Activated CD4-positive, alpha-beta memory T cell treated with anti-CD3 and anti-CD28 coated beads, Interleukin-2, amount 10 ng/mL, durations not matched to agents 7 days and 5 days (primary cell): Measurements from ENCODE around the gene MOGAT1. TPM values are rescaled to one million over a fixed set of nuclear protein-coding genes. Genes with fewer than 3 reads are reported as not detected.

Source experiments
- CTCF ChIA-PET: fragments of 350-600 bp; sonication (Branson Sonifier 250); formaldehyde crosslinking; loops from one replicate; lab custom pipeline; 2021; ENCODE audit warnings: antibody characterized with exemption, inconsistent platforms; lab: Charles Lee
- POLR2A ChIA-PET: fragments of 350-600 bp; sonication (Branson Sonifier 250); formaldehyde crosslinking; loops from one replicate; lab custom pipeline; 2021; ENCODE audit warnings: antibody characterized with exemption; lab: Charles Lee
- DNase-seq: peaks from one replicate; pipeline ENCODE4 v3.0.0-alpha.2; 2020
- H3K27ac Mint-ChIP-seq: one replicate; pipeline ENCODE4 v1.8.0; 2021; ENCODE audit warnings: mild to moderate bottlenecking, mixed read lengths
- H3K27me3 Mint-ChIP-seq: one replicate; pipeline ENCODE4 v1.8.0; 2021; ENCODE audit warnings: mixed read lengths
- H3K36me3 Mint-ChIP-seq: one replicate; pipeline ENCODE4 v1.8.0; 2021; ENCODE audit warnings: low read depth, mixed read lengths
- H3K4me1 Mint-ChIP-seq: one replicate; pipeline ENCODE4 v1.8.0; 2021; ENCODE audit warnings: mixed read lengths
- H3K4me3 Mint-ChIP-seq: one replicate; pipeline ENCODE4 v1.8.0; 2021; ENCODE audit warnings: mild to moderate bottlenecking, mixed read lengths
- H3K9me3 Mint-ChIP-seq: one replicate; pipeline ENCODE4 v1.8.0; 2021; ENCODE audit warnings: mixed read lengths
- total RNA-seq, 2 experiments: library from RNA; stranded (reverse); gene quantifications; one replicate each; pipeline ENCODE4 v1.2.3, GENCODE V29; 2021

MOGAT1 gene
- total RNA-seq, 2 experiments from 2014 or later = not detected

DNA sequence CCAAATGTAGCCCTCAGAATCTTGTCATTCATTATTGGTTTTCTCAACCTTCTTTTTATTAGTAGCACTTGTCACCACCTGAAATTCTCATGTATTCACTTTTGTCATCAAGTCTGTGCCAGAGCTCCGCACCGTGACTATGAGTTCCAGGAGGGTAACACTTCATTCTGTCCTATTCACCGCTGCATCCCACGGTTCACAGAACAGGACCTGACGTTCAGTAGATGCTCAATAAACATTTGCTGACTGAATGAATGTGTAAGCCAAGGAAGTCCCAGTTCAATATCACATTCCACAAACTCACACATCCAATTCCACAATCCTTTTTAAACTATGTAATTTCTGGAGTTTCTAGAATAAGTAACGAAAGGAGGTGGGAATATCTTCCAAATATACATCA lies 65.5 kb downstream of the MOGAT1 start:
- CTCF ChIA-PET = interaction anchor here (1.5 kb wide), 1 partner anchor 29 kb away, joined by 4 read pairs; no protein-coding TSS in a partner anchor
- POLR2A ChIA-PET = no interaction called here

GRCh38 chr2:222738312-222738711 lies 66.9 kb downstream of the MOGAT1 start:
- Mint-ChIP-seq H3K36me3 (peaks cover 6% of the 10 kb centered on the region), H3K27ac (no peak overlapping the region), H3K4me1 (peaks cover 20% of the 10 kb centered on the region), H3K4me3 (no peak overlapping the region), H3K9me3 (peaks cover 5% of the 10 kb centered on the region), H3K27me3 (peaks cover 39% of the 10 kb centered on the region)
- no peak for DNase-seq
- POLR2A ChIA-PET = no interaction called here
- CTCF ChIA-PET = interaction anchor here (1.5 kb wide), 1 partner anchor 31 kb away, joined by 4 read pairs; no protein-coding TSS in a partner anchor

More for the DNA sequence above, 65.5 kb downstream of the MOGAT1 start:
- Mint-ChIP-seq H3K4me3 (no peak overlapping the region), H3K36me3 (peaks cover 6% of the 10 kb centered on the region), H3K27ac (no peak overlapping the region), H3K9me3 (peaks cover 5% of the 10 kb centered on the region), H3K4me1 (peaks cover 18% of the 10 kb centered on the region), H3K27me3 (peaks cover 45% of the 10 kb centered on the region)
- DNase-seq = no peak

GRCh38 chr2:222738809-222739208 lies 67.4 kb downstream of the MOGAT1 start:
- no peak overlapping the region for H3K4me3 Mint-ChIP-seq
- no peak overlapping the region for H3K27ac Mint-ChIP-seq
- H3K4me1 Mint-ChIP-seq = peaks cover 25% of the 10 kb centered on the region
- ChIA-PET POLR2A (no interaction called here), CTCF (no interaction called here)
- peak; percentile 33 for DNase-seq
- peaks cover 41% of the 10 kb centered on the region for H3K27me3 Mint-ChIP-seq
- H3K9me3 Mint-ChIP-seq = peaks cover 5% of the 10 kb centered on the region
- H3K36me3 Mint-ChIP-seq = peaks cover 6% of the 10 kb centered on the region

GRCh38 chr2:222739939-222740338 lies 68.5 kb downstream of the MOGAT1 start:
- Mint-ChIP-seq H3K4me3 (no peak overlapping the region), H3K36me3 (peaks cover 6% of the 10 kb centered on the region), H3K4me1 (peaks cover 22% of the 10 kb centered on the region), H3K9me3 (peaks cover 5% of the 10 kb centered on the region), H3K27me3 (peaks cover 41% of the 10 kb centered on the region), H3K27ac (no peak overlapping the region)
- ChIA-PET CTCF (interaction anchor here (0.6 kb wide), 1 partner anchor 23 kb away, joined by 3 read pairs; no protein-coding TSS in a partner anchor), POLR2A (no interaction called here)
- no peak for DNase-seq

DNA sequence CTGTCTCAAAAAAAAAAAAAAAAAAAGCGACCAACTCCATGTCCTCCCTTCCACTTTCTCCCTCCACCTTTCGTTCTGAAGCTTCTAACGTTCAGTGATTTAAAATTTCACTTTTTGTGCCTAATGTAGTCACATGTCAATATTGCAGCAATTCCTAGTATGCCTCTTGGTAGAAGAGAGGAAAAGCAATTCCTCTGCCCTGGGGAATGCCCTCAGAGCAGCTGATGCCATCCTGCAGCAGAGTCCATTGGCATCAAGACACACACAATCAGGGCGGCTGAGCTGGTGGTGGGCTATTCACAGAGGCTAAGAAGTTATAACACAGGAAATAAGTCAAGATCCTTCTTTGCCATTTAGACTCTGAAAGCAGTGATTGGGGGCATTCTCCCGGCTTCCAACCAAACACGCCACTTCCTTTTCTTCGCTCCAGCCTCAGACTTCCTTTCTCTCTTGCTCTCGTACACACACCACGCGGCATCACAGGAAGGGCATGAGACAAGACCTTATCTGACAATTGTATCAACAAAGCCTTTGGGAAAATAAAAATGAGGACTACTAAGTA lies 71.9 kb downstream of the MOGAT1 start:
- Mint-ChIP-seq H3K4me1 (peaks cover 29% of the 10 kb centered on the region), H3K36me3 (peaks cover 6% of the 10 kb centered on the region), H3K27ac (no peak overlapping the region), H3K9me3 (peaks cover 5% of the 10 kb centered on the region), H3K4me3 (no peak overlapping the region), H3K27me3 (peaks cover 16% of the 10 kb centered on the region)
- no peak for DNase-seq
- ChIA-PET POLR2A (no interaction called here), CTCF (no interaction called here)

DNA sequence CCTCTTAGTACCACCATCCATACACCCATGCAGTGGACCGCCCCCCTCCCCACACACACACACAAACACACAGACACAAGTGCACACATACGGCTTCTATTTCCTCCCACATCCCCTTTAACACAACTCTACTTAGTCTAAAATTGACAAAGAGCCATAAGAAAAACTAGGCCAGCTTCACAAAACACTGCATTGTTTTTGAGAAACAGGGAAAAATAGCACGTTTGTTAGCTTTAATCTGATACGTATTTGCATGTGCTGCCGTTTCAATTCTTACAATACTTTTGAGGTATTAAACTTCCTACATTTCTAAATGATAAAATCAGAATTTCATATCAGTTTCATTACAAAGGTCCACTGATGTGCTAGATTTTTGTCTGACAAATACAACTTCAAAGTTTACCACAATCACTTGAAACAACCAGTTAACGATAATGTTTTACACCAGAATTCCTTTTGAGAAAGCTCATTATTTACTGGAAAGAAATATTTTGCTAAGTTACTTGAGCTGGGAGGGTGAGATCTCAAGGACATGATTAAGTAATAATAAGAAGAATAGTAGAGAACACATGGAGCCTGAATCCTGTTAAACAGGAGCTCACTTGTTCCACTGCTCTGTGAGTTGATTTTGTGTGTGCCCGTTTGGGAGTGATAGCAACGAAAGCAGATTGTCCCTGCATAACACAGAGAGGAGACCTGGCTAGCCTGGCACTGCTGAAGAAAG lies 74.5 kb downstream of the MOGAT1 start:
- POLR2A ChIA-PET = no interaction called here
- DNase-seq = no peak
- no peaks in the 10 kb centered on the region for H3K36me3 Mint-ChIP-seq
- no peak overlapping the region for H3K4me3 Mint-ChIP-seq
- H3K27ac Mint-ChIP-seq = no peak overlapping the region
- H3K27me3 Mint-ChIP-seq = peaks cover 5% of the 10 kb centered on the region
- CTCF ChIA-PET = interaction anchor here (0.9 kb wide), 1 partner anchor 39 kb away, joined by 3 read pairs; no protein-coding TSS in a partner anchor
- no peaks in the 10 kb centered on the region for H3K9me3 Mint-ChIP-seq
- peaks cover 20% of the 10 kb centered on the region for H3K4me1 Mint-ChIP-seq

DNA sequence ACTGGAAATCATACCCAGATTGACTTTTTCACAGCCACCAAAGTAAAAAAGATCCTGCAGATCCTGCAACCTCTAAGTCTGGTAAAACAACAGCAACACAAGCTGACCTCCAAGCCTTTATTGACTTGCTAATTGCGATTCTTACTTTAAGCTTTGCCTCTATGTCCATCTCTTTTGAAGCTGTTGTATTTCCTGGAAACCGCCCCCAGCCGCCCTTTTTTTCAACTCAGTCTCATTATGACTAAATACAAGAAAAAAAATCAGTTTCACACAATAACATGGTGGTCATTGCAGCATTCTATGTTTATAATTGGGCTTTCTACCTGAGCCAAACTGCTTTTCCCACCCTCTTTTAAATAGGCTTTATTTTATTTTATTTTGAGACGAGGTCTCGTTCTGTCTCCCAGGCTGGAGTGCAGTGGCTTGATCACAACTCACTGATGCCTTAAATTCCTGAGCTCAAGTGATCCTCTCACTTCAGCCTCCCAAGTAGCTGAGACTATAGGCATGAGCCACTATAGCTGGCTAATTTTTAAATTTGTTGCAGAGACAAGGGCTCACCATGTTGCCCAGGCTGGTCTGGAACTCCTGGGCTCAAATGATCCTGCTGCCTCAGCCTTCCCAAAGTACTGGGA lies 76.2 kb downstream of the MOGAT1 start:
- Mint-ChIP-seq H3K36me3 (no peaks in the 10 kb centered on the region), H3K4me3 (no peak overlapping the region), H3K4me1 (peaks cover 26% of the 10 kb centered on the region), H3K9me3 (no peaks in the 10 kb centered on the region), H3K27ac (no peak overlapping the region), H3K27me3 (peaks cover 6% of the 10 kb centered on the region)
- CTCF ChIA-PET = interaction anchor here (0.9 kb wide), 1 partner anchor 40 kb away, joined by 4 read pairs; no protein-coding TSS in a partner anchor
- POLR2A ChIA-PET = no interaction called here
- DNase-seq = peak; percentile 26

DNA sequence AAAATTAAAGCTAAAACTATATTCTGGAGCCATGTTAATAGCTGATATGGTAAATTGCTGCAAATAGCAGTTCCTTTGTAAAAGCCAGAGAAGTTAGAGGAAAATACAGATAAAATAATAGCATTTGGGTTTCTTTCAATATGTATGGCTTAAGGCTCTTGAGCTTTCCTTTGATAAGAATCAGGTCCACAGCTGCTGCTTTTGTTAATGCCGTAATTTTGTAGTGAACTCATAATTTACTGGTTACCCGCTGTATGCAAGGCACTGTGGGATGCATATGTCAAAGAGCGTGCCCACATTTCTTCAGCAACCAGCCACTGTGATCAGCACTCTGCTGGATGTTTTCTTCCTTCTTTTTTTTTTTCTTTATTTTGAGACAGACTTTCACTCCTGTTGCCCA lies 79.1 kb downstream of the MOGAT1 start:
- Mint-ChIP-seq H3K4me3 (no peak overlapping the region), H3K9me3 (no peaks in the 10 kb centered on the region)
- POLR2A ChIA-PET = interaction anchor here (0.7 kb wide), 1 partner anchor 37 kb away, joined by 4 read pairs; no protein-coding TSS in a partner anchor

GRCh38 chr2:222751238-222751637 lies 79.8 kb downstream of the MOGAT1 start:
- no peaks in the 10 kb centered on the region for H3K9me3 Mint-ChIP-seq
- DNase-seq = no peak
- no peaks in the 10 kb centered on the region for H3K36me3 Mint-ChIP-seq
- H3K4me3 Mint-ChIP-seq = no peak overlapping the region
- CTCF ChIA-PET = interaction anchor here (2.8 kb wide), 1 partner anchor 44 kb away, joined by 12 read pairs; no protein-coding TSS in a partner anchor
- POLR2A ChIA-PET = no interaction called here
- H3K27me3 Mint-ChIP-seq = peaks cover 6% of the 10 kb centered on the region
- H3K4me1 Mint-ChIP-seq = peaks cover 22% of the 10 kb centered on the region
- no peak overlapping the region for H3K27ac Mint-ChIP-seq

More for the DNA sequence above, 79.1 kb downstream of the MOGAT1 start:
- no peak for DNase-seq
- CTCF ChIA-PET = interaction anchor here (2.8 kb wide), 1 partner anchor 43 kb away, joined by 12 read pairs; no protein-coding TSS in a partner anchor
- peaks cover 22% of the 10 kb centered on the region for H3K4me1 Mint-ChIP-seq
- H3K27ac Mint-ChIP-seq = no peak overlapping the region
- no peaks in the 10 kb centered on the region for H3K36me3 Mint-ChIP-seq
- H3K27me3 Mint-ChIP-seq = peaks cover 5% of the 10 kb centered on the region

DNA sequence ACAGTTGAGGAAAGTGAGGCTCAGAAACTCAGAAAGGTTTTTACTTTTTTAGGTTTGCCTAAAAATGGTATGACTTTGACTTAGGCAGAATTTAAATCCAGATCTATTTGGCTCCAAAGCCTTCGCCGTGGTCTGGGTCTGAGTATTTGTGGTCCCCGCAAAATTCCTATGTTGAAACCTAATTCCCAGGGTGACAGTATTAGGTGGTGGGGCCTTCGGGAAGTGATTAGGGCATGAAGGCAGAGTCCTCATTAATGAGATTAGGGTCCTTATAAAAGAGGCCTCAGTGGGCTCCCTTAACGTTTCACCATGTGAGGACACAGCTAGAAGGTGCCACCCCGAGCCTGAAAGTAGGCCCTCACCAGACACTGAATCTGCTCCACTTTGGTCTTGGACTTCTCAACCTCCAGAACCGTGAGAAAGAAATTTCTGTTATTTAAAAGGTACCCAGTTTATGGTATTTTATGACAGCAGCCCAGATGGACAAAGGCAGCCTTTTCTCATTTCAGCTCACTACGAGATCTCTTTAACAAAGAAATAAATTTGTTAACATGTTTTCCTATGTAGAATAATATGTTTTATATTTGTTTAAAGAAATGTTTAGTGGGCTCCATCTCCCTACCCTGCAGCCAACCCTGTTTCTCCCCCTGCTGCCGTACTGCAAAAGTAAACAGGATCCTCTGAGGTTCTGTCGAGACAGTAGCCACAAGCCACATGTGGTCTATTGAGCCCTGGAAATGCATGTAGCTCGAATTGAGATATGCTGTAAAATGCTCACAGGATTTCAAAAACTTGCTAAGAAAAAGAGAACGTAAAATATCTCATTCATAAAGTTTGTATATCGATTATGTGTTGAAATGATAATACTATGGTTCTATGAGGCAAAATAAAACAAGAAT lies 80.6 kb downstream of the MOGAT1 start:
- CTCF ChIA-PET = interaction anchor here (2.8 kb wide), 1 partner anchor 45 kb away, joined by 12 read pairs; no protein-coding TSS in a partner anchor
- DNase-seq = peak; percentile 36

DNA sequence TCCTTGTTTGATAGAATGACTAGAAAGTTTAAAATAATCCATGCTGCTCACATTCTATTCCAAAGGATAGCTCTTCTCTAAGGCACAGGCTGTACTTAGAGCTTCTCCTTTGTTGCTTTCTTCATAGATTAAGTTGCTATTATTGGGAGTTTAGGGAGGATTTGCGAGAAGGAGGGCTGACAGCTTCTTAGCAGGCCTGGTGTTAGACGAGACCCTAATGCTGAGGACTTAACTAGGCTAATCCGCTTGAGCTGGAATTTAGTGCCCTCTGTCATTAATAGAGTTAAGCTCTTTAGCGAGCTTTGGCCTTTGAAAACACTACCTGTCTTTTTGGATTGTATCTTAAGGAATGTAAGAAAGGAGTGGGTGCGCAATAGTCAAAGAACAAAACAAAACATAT lies 81.3 kb downstream of the MOGAT1 start:
- no peak for DNase-seq
- POLR2A ChIA-PET = no interaction called here
- CTCF ChIA-PET = interaction anchor here (2.8 kb wide), 1 partner anchor 45 kb away, joined by 12 read pairs; no protein-coding TSS in a partner anchor

More for the DNA sequence above, 80.6 kb downstream of the MOGAT1 start:
- peaks cover 9% of the 10 kb centered on the region for H3K27me3 Mint-ChIP-seq
- no peaks in the 10 kb centered on the region for H3K36me3 Mint-ChIP-seq
- no peaks in the 10 kb centered on the region for H3K9me3 Mint-ChIP-seq
- peaks cover 20% of the 10 kb centered on the region for H3K4me1 Mint-ChIP-seq
- H3K27ac Mint-ChIP-seq = no peak overlapping the region
- POLR2A ChIA-PET = no interaction called here
- H3K4me3 Mint-ChIP-seq = no peak overlapping the region

GRCh38 chr2:222753251-222753824 lies 81.9 kb downstream of the MOGAT1 start:
- no peak overlapping the region for H3K27ac Mint-ChIP-seq
- no peak overlapping the region for H3K4me3 Mint-ChIP-seq
- CTCF ChIA-PET = interaction anchor here (0.6 kb wide), 1 partner anchor 175 kb away, joined by 3 read pairs; no protein-coding TSS in a partner anchor
- no peaks in the 10 kb centered on the region for H3K36me3 Mint-ChIP-seq
- no peak for DNase-seq
- H3K4me1 Mint-ChIP-seq = peaks cover 10% of the 10 kb centered on the region
- no peaks in the 10 kb centered on the region for H3K9me3 Mint-ChIP-seq
- H3K27me3 Mint-ChIP-seq = peaks cover 9% of the 10 kb centered on the region
- POLR2A ChIA-PET = interaction anchor here (0.7 kb wide), 1 partner anchor 60 kb away, joined by 3 read pairs; no protein-coding TSS in a partner anchor

More for the DNA sequence above, 81.3 kb downstream of the MOGAT1 start:
- no peaks in the 10 kb centered on the region for H3K36me3 Mint-ChIP-seq
- no peak overlapping the region for H3K4me3 Mint-ChIP-seq
- peaks cover 9% of the 10 kb centered on the region for H3K27me3 Mint-ChIP-seq
- H3K9me3 Mint-ChIP-seq = no peaks in the 10 kb centered on the region
- no peak overlapping the region for H3K27ac Mint-ChIP-seq
- peaks cover 13% of the 10 kb centered on the region for H3K4me1 Mint-ChIP-seq
